Liver (tissue), 3 donors: ENCODE measurements around the gene SPOUT1.

Experiments used
- ATF3 ChIP-seq: IDR thresholded peaks from 2 replicates; pipeline ENCODE4 v1.6.1; 2016; ENCODE audit warnings: antibody characterized with exemption
- CTCF ChIP-seq: fragments of 150-350 bp; IDR thresholded peaks from 2 replicates; pipeline ENCODE4 v1.5.1; 2017; ENCODE audit warnings: improper control_type of control experiment, low read depth, low read length; ENCODE audit not compliant: missing input control
- FOXA1 ChIP-seq: IDR thresholded peaks from 2 replicates; pipeline ENCODE4 v1.6.1; 2016; ENCODE audit warnings: antibody characterized with exemption
- JUND ChIP-seq, 2 donors: IDR thresholded peaks; 2 replicates each; pipeline ENCODE4 v1.6.1; 2016; ENCODE audit warnings: antibody characterized with exemption in 2 of 2
- MAX ChIP-seq: IDR thresholded peaks from 2 replicates; pipeline ENCODE4 v1.6.1; 2016; ENCODE audit warnings: antibody characterized with exemption
- RAD21 ChIP-seq, 2 donors: IDR thresholded peaks; 2 replicates each; pipeline ENCODE4 v1.6.1; 2016; ENCODE audit warnings: antibody characterized with exemption in 2 of 2, mild to moderate bottlenecking in 2 of 2
- RXRA ChIP-seq, 2 donors: IDR thresholded peaks; 2 replicates each; pipeline ENCODE4 v1.6.1; 2017 to 2018; ENCODE audit warnings: antibody characterized with exemption in 2 of 2, mild to moderate bottlenecking in 1 of 2
- ZBTB33 ChIP-seq: IDR thresholded peaks from 2 replicates; pipeline ENCODE4 v1.6.1; 2016; ENCODE audit warnings: antibody characterized with exemption
- donor health status: healthy.
- donor health status: healthy.

- TF ChIP-seq CTCF, result no peak
- no peak for TF ChIP-seq FOXA1
- no peak for TF ChIP-seq JUND (IDR thresholded peaks at IDR 0.05)
- no peak for TF ChIP-seq RXRA (IDR thresholded peaks at IDR 0.05)
- no peak for TF ChIP-seq MAX
- no peak for TF ChIP-seq RAD21 (IDR thresholded peaks at IDR 0.05)
- no peak for TF ChIP-seq ZBTB33
- no peak for TF ChIP-seq ATF3
These were observed 7.8 kb downstream of the SPOUT1 start for GRCh38 chr9:128821584-128822406.
